IPS-NIHi11 (cell line): ENCODE data around the gene SOX6.

Source experiments
- DNase-seq: peaks from one replicate; pipeline ENCODE4 v3.0.0; 2012; ENCODE audit warnings: mixed read lengths, low spot score

The SOX6 gene

GRCh38 chr11:15989685-15990084 is 366.7 kb downstream of the SOX6 start:
- no peak for DNase-seq

DNA sequence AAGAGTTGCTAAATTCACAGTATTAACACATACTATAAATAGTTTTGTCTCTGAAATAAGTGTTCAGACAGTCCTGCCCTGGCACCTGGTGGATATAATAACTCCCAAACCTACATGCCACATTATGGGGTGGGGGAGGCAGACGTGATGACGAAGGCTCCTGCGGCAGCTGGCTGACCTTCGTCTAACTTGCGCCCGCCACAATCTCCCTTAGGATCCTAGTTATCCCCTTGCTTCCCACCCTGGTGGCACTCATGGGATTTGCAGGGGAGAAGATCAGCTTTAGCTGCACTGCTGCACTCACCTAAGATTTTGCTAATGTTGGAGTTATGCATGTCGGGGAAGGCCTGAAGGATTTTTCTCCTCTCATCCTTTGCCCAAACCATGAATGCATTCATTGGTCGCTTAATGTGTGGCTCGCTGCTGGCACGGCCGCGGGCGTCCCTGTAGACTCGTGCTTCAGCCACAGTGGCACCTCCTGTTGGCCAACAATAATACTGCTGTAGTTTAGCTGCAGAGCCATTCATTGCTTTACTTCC is 367.6 kb downstream of the SOX6 start:
- DNase-seq: peak; percentile 34

- no peak for DNase-seq
Observed at GRCh38 chr11:15988016-15988550, 368.3 kb downstream of the SOX6 start.

DNA sequence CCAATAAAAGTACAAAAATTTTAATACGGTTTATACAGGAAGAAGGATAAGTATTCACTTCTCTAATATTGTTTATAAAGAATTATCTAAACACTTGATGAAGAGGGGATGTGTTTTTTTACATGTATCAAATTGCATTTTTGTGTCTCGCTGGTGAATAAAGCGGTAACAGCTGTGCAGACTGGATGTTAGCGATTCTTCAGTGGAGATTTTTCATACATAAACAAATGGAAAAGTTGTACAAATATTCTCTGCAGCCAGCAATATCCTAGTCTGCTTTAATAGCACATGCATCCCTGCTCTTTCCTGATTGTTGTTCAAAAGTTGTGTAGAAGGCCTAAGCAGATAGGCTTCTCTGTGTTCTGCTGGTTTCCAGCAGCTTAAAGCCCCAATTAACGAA is 369.3 kb downstream of the SOX6 start:
- no peak for DNase-seq

GRCh38 chr11:15985860-15986139 is 370.5 kb downstream of the SOX6 start:
- DNase-seq: no peak

- no peak for DNase-seq
Observed at GRCh38 chr11:15985127-15985859, 371.1 kb downstream of the SOX6 start.

DNA sequence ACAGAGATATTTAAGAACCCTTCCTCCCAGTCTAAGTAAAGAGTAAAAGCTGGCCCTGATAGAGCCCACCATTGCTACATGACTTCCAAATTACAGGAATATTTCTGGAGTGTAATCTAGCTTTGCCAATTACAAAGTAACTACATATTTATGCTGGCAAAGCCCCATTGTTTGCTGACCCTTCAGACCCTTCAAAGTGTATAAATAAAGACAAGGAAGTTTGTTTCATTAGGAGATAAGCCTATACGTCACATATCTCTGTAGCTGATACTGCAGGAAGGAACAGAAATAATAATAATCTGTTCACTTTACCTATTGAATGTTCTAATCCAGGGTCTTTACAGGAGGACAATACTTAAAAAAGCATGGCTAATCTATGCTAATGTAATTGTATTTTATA is 375.1 kb downstream of the SOX6 start:
- no peak for DNase-seq

DNA sequence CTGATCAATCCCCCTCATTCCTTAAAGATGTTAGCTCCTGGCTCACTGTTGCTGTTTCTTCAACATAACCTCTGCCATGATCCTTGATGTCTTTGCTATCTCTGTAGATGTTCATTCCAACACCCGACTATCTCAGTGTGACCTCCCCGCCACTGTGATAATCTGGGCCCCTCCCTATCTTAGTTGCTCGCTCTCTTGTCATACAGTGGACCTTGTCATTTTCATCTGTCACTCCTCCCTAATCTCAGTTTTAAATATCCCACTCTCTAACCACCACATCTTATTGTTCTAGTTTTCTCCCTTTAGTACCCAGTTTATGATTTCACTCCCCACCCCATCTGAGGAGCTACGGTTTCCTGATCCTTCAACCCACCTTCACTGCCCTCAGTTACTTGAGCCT is 379.2 kb downstream of the SOX6 start:
- no peak for DNase-seq

GRCh38 chr11:15976433-15977045 is 379.8 kb downstream of the SOX6 start:
- DNase-seq: no peak

GRCh38 chr11:15975742-15976141 is 380.6 kb downstream of the SOX6 start:
- DNase-seq: no peak

DNA sequence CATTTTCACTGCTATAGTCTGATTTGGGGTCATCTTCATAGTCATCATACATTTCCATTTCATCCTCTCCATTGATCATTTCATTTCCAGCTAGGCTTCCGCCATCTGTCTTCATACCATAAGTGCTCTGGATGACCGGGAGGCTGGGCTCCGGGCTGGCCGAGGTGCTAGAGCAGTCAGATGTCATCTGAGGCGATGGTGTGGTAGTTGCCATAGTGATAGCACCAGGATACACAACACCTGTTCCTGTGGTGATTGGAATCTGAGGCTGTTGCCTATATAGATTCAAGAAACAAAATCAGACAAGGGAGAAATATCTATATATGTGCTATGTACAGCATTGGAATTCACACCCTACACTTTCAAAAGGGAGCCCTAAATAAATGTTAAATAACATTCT is 383.5 kb downstream of the SOX6 start:
- DNase-seq: no peak

GRCh38 chr11:15971215-15971546 is 385.2 kb downstream of the SOX6 start:
- DNase-seq: no peak

GRCh38 chr11:15970506-15971214 is 385.7 kb downstream of the SOX6 start:
- no peak for DNase-seq

- DNase-seq: no peak
Observed at GRCh38 chr11:15969701-15970329, 386.5 kb downstream of the SOX6 start.

GRCh38 chr11:15969281-15969680 is 387.1 kb downstream of the SOX6 start:
- no peak for DNase-seq

GRCh38 chr11:15968461-15969130 is 387.8 kb downstream of the SOX6 start:
- no peak for DNase-seq

DNA sequence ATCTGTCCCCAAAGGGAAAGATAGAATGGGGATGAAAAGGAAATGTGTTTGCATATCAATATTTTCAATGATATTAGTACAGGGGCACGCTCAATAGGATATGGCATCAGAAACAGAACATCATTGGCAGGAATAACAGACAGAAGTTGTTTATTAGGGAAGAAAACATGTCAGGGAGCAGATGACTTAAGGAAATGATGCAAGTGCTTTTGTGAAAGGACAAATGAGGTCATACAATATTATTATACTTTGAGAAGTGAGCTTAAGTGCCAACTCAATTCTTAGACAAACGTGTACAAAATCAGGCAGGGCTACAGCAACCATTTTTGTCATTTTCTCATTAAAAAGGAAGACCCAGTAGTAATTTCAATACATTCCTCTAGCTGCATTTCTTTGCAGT is 388.4 kb downstream of the SOX6 start:
- DNase-seq: no peak

DNA sequence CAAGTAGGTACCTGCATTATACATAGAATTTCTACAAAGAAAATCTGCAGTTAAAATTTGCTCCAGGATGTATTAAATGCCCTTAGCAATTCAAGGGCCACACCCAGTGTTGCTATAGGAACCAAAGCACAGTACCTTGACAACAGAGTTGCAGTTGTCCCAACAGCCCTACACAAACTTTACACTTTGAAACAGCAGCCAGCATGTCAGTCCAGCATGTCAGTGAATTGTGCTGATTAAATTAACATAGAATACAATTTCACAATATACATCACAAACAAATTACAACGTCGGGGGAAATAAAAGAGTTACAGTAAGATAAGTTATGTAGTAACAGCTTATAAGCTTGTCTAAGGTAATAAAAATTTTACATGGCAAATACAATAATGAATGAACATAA is 389.2 kb downstream of the SOX6 start:
- DNase-seq: no peak

GRCh38 chr11:15965562-15966250 is 390.6 kb downstream of the SOX6 start:
- no peak for DNase-seq

- DNase-seq: no peak
Observed at GRCh38 chr11:15963266-15963665, 393.1 kb downstream of the SOX6 start.

- no peak for DNase-seq
Observed at GRCh38 chr11:15958910-15959309, 397.4 kb downstream of the SOX6 start.

DNA sequence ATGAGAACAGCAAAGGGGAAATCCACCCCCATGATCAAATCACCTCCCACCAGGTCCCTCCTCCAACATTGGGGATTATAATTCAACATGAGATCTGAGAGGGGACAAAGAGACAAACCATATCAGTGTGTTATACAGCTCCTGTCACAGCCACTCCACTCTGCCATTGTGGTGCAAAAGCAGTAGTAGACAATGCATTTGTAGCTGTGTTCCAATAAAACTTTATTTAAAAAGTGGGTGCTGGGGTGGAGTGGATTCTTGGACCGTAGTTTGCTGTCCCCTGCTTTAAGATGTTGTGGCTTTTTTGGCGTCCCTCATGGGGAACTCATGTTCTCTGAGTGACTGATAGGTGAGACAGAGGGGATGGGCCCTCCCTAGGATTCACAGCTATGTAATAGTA is 399.1 kb downstream of the SOX6 start:
- DNase-seq: no peak
